Endothelial cell of umbilical vein (primary cell): ENCODE results near the gene SPSB2. TPM values are rescaled to one million over a fixed set of nuclear protein-coding genes. Genes with fewer than 3 reads are reported as not detected.

Source experiments
- BruUV-seq: library from RNA; stranded (reverse); fragments of 400-500 nt; replicated peaks from 2 replicates; lab custom pipeline; 2021; lab: Mats Ljungman, UMichigan
- CTCF ChIA-PET: fragments of 300-600, 350-600 bp; sonication (Branson Sonifier 250); formaldehyde crosslinking; loops from one replicate; lab custom pipeline; 2021; ENCODE audit warnings: antibody characterized with exemption, inconsistent platforms; lab: Charles Lee
- POLR2A ChIA-PET: fragments of 300-600, 350-600 bp; sonication (Branson Sonifier 250); formaldehyde crosslinking; loops from one replicate; lab custom pipeline; 2021; ENCODE audit warnings: antibody characterized with exemption, inconsistent platforms; lab: Charles Lee
- DNase-seq: peaks from one replicate; pipeline ENCODE4 v3.0.0-alpha.2; 2011; ENCODE audit warnings: low read depth, low spot score
- FAIRE-seq: peaks from 2 replicates; lab custom pipeline; 2011; peaks lifted over from hg19 to GRCh38; lab: Jason Lieb, UNC
- H2AFZ ChIP-seq: 2 replicates; pipeline ENCODE4 v1.6.0; 2012; ENCODE audit warnings: low read depth, low read length, control low read depth, inconsistent platforms
- H3K27ac ChIP-seq: 2 replicates; pipeline ENCODE4 v1.5.1; 2011; ENCODE audit warnings: low read depth, mild to moderate bottlenecking, control low read depth, low read length, moderate library complexity; ENCODE audit not compliant: insufficient read depth
- H3K27me3 ChIP-seq, 2 experiments: 2 replicates each; pipeline versions ENCODE4 v1.6.0 to v1.6.1; 2011; ENCODE audit warnings: low read length in 2 of 2, mixed read lengths in 1 of 2; ENCODE audit not compliant: control insufficient read depth in 2 of 2, insufficient read depth in 2 of 2
- H3K36me3 ChIP-seq, 2 experiments: 2 replicates in 1 of 2; 3 replicates in 1 of 2; pipeline ENCODE4 v1.5.1; 2011; ENCODE audit warnings: low read length in 2 of 2, mild to moderate bottlenecking in 1 of 2, moderate library complexity in 1 of 2; ENCODE audit not compliant: control insufficient read depth in 2 of 2, insufficient read depth in 2 of 2; ENCODE audit errors: extremely low read depth in 1 of 2
- H3K4me1 ChIP-seq: 3 replicates; pipeline ENCODE4 v1.5.1; 2011; ENCODE audit warnings: mild to moderate bottlenecking, low read length; ENCODE audit not compliant: control insufficient read depth, insufficient read depth; ENCODE audit errors: extremely low read depth
- H3K4me2 ChIP-seq: 2 replicates; pipeline ENCODE4 v1.6.1; 2011; ENCODE audit warnings: low read length, control low read depth, mixed read lengths; ENCODE audit not compliant: insufficient read depth
- H3K4me3 ChIP-seq, 3 experiments: fragments of 200-600 bp in 1 of 3; sonication (generic), shearing (Covaris generic) in 1 of 3; replicated peaks in 1 of 3; 2 replicates each; pipeline ENCODE4 v1.5.1; 2011 to 2016; ENCODE audit warnings: control low read depth in 3 of 3, low read length in 3 of 3, mild to moderate bottlenecking in 2 of 3, inconsistent platforms in 1 of 3, low read depth in 1 of 3, moderate library complexity in 1 of 3; ENCODE audit not compliant: insufficient read depth in 1 of 3
- H3K79me2 ChIP-seq: 2 replicates; pipeline ENCODE4 v1.6.0; 2012; ENCODE audit warnings: low read length, inconsistent platforms; ENCODE audit not compliant: control insufficient read depth, insufficient read depth
- H3K9ac ChIP-seq: replicated peaks from 2 replicates; pipeline ENCODE3; 2011; ENCODE audit warnings: low read length, control low read depth; ENCODE audit not compliant: insufficient read depth; ENCODE audit errors: extremely low read depth
- H3K9me1 ChIP-seq: replicated peaks from 3 replicates; pipeline ENCODE4 v1.6.0; 2011; ENCODE audit warnings: mild to moderate bottlenecking, low read length; ENCODE audit not compliant: control insufficient read depth, insufficient read depth; ENCODE audit errors: extremely low read depth
- H3K9me3 ChIP-seq: replicated peaks from 2 replicates; pipeline ENCODE4 v1.5.1; 2012; ENCODE audit warnings: low read length, inconsistent platforms; ENCODE audit not compliant: control insufficient read depth, insufficient read depth
- H4K20me1 ChIP-seq: replicated peaks from 2 replicates; pipeline ENCODE3; 2011; ENCODE audit warnings: mild to moderate bottlenecking, low read length; ENCODE audit not compliant: control insufficient read depth, insufficient read depth; ENCODE audit errors: extremely low read depth
- CTCF ChIP-seq, 2 donors: IDR thresholded peaks; 1 replicate in 1 of 2; 2 replicates in 1 of 2; pipeline ENCODE4 v1.5.1; 2011; ENCODE audit warnings: low read length in 2 of 2, mild to moderate bottlenecking in 2 of 2, moderate library complexity in 2 of 2, control low read depth in 1 of 2, inconsistent platforms in 1 of 2, low read depth in 1 of 2; ENCODE audit not compliant: insufficient read depth in 1 of 2; ENCODE audit errors: extremely low read depth in 1 of 2
- EZH2 ChIP-seq: IDR thresholded peaks from 2 replicates; pipeline ENCODE4 v1.6.1; 2012; ENCODE audit warnings: borderline replicate concordance, low read depth, mild to moderate bottlenecking, moderate library complexity, low read length, inconsistent platforms; ENCODE audit not compliant: severe bottlenecking
- FOS ChIP-seq: IDR thresholded peaks from 2 replicates; pipeline ENCODE4 v1.6.1; 2011; ENCODE audit warnings: mild to moderate bottlenecking, low read length, moderate library complexity, borderline replicate concordance; ENCODE audit not compliant: insufficient read depth
- GATA2 ChIP-seq: IDR thresholded peaks from 2 replicates; pipeline ENCODE4 v1.7.0; 2011; ENCODE audit warnings: low read depth, mild to moderate bottlenecking, moderate library complexity, mixed read lengths, low read length; ENCODE audit not compliant: insufficient read length, insufficient read depth
- JUN ChIP-seq: IDR thresholded peaks from 2 replicates; pipeline ENCODE4 v1.6.1; 2011; ENCODE audit warnings: borderline replicate concordance, low read depth; ENCODE audit not compliant: insufficient read length, insufficient read depth
- MAX ChIP-seq: IDR thresholded peaks from 2 replicates; pipeline ENCODE4 v1.6.1; 2011; ENCODE audit not compliant: insufficient read depth, insufficient read length
- MYC ChIP-seq: IDR thresholded peaks from one replicate; pipeline ENCODE4 v1.6.1; 2011; ENCODE audit warnings: mild to moderate bottlenecking, low read depth, low read length
- POLR2A ChIP-seq: IDR thresholded peaks from 2 replicates; pipeline ENCODE4 v1.6.1; 2012; ENCODE audit warnings: low read depth, mild to moderate bottlenecking, control low read depth, low read length
- POLR2AphosphoS5 ChIP-seq: IDR thresholded peaks from 2 replicates; pipeline ENCODE4 v1.6.1; 2012; ENCODE audit warnings: low read depth, mild to moderate bottlenecking, control low read depth, low read length, moderate library complexity; ENCODE audit not compliant: insufficient read depth
- dilution Hi-C: fragments of 300-500 bp; cut with MboI; formaldehyde crosslinking; loops from one replicate; pipeline ENCODE4 v1.15.0; 2019; ENCODE audit warnings: low sequenced_read_pairs; ENCODE audit not compliant: extremely low pct_ligation_motif_present
- intact Hi-C: fragments of 100-400 bp; cut with micrococcal nuclease; formaldehyde crosslinking; loops from one replicate; pipeline ENCODE4 v1.10.0; 2022
- polyA plus RNA-seq, 4 experiments: library from polyadenylated mRNA; depleted of rRNA in 3 of 4; stranded (reverse) in 3 of 4; unstranded in 1 of 4; fragments of >200 nt; gene quantifications; 2 replicates each; pipeline versions ENCODE4 v1.2.1 to v1.2.3, GENCODE V29; 2011 to 2012; ENCODE audit warnings: missing spikeins in 1 of 4
- total RNA-seq: library from RNA; stranded (reverse); gene quantifications from 2 replicates; pipeline ENCODE4 v1.2.3, GENCODE V29; 2021

Gene SPSB2
- total and polyA plus RNA-seq, 2 donors (not counting 3 experiments of a cell fraction or from before 2014, with no cell fraction given): 3.8 to 6.9 TPM

GRCh38 chr12:6858799-6859198 lies 14.3 kb downstream of the SPSB2 start:
- TF ChIP-seq JUN (no peak), EZH2 (no peak), MAX (no peak), GATA2 (no peak), CTCF (IDR thresholded peaks at IDR 0.05; ENCODE audit: extremely low read depth in 1 of 2, insufficient read depth in 1 of 2, low read depth in 1 of 2, low read length in 2 of 2) (no peak), POLR2A (no peak), POLR2AphosphoS5 (no peak), FOS (no peak), MYC (no peak)
- dilution Hi-C loops: no loop called here
- Histone ChIP-seq H3K36me3 (peaks cover 16 to 64% of the 10 kb centered on the region in 2 experiments), H3K79me2 (peaks cover 12% of the 10 kb centered on the region), H3K9ac (no peak overlapping the region), H2AFZ (no peak overlapping the region), H3K27ac (no peak overlapping the region), H3K4me1 (peaks cover 3% of the 10 kb centered on the region), H3K9me3 (no peaks in the 10 kb centered on the region), H3K27me3 (no peaks in the 10 kb centered on the region), H4K20me1 (no peaks in the 10 kb centered on the region), H3K4me3 (no peak overlapping the region), H3K9me1 (no peaks in the 10 kb centered on the region), H3K4me2 (no peak overlapping the region)
- DNase-seq (no peak), FAIRE-seq (no peak)
- POLR2A ChIA-PET: no interaction called here
- CTCF ChIA-PET: no interaction called here
- BruUV-seq: no TSS peak
- intact Hi-C loops: no loop called here
